ENCODE data around the gene MICU1. TPM values are rescaled to one million over a fixed set of nuclear protein-coding genes. Genes with fewer than 3 reads are reported as not detected.

The MICU1 gene
- total and polyA plus RNA-seq, 10 of the 15 experiments (the other 5 are each of a cell fraction or from before 2014, with no cell fraction given): 18.2 to 36.4 (median 22.2) TPM

- no peak for TF ChIP-seq SPI1 (IDR thresholded peaks at IDR 0.05; ENCODE audit: borderline replicate concordance, insufficient read depth, low read depth, low read length)
- peak; percentile 32; the same call in 1 of the 2 replicates for TF ChIP-seq ZNF592 (IDR thresholded peaks at IDR 0.05)
- TF ChIP-seq BCL3 (IDR thresholded peaks at IDR 0.05; ENCODE audit: borderline replicate concordance, insufficient read depth, low read depth, low read length, poor library complexity, severe bottlenecking): peak; percentile 63
- peak; percentile 81 for TF ChIP-seq NFYB (IDR thresholded peaks at IDR 0.05; ENCODE audit: insufficient read depth, low read depth, low read length)
- no peak for TF ChIP-seq TCF7 (IDR thresholded peaks at IDR 0.05; ENCODE audit: borderline replicate concordance)
- no peak for TF ChIP-seq ZBTB33 (IDR thresholded peaks at IDR 0.05)
- no peak for TF ChIP-seq NFXL1 (IDR thresholded peaks at IDR 0.05; ENCODE audit: borderline replicate concordance)
- no peak for TF ChIP-seq ZNF217 (IDR thresholded peaks at IDR 0.05)
- TF ChIP-seq BHLHE40 (IDR thresholded peaks at IDR 0.05; ENCODE audit: borderline replicate concordance in 1 of 2, low read depth in 2 of 2, low read length in 1 of 2): peak; percentile 72 to 89
- TF ChIP-seq BACH1 (IDR thresholded peaks at IDR 0.05; ENCODE audit: borderline replicate concordance): no peak
- no peak for TF ChIP-seq TBL1XR1 (IDR thresholded peaks at IDR 0.05; ENCODE audit: low read depth, low read length)
- no peak for TF ChIP-seq NR2C1 (IDR thresholded peaks at IDR 0.05)
- TF ChIP-seq PKNOX1 (IDR thresholded peaks at IDR 0.05): peak; percentile 58
- TF ChIP-seq SMAD5 (IDR thresholded peaks at IDR 0.05; ENCODE audit: low read depth): no peak
- no peak for TF ChIP-seq CREB1 (IDR thresholded peaks at IDR 0.05; ENCODE audit: low read depth)
- 0 out of 2 replicates have a peak, but pooled peaks have one; percentile 2 for TF ChIP-seq NRF1 (conservative IDR thresholded peaks at IDR 0.05; ENCODE audit: low read depth, low read length)
- no peak for TF ChIP-seq HCFC1 (IDR thresholded peaks at IDR 0.05; ENCODE audit: low read length)
- TF ChIP-seq FOXK2 (IDR thresholded peaks at IDR 0.05): no peak
- peak; percentile 63 for TF ChIP-seq ATF7 (IDR thresholded peaks at IDR 0.05; ENCODE audit: low read depth)
- TF ChIP-seq E2F4 (IDR thresholded peaks at IDR 0.05; ENCODE audit: low read depth, low read length): no peak
Measured at GRCh38 chr10:72331575-72332422, 294.1 kb downstream of the MICU1 start (continued).

All from GM12878 (cell line).